KG1 (cell line): ENCODE measurements around the gene UHMK1.
A peak's percentile ranks its signal among the peaks of the same experiment; 100 is the strongest.
"Not testable (repeated sequence)": the region's sequence is repeated elsewhere in the genome, so short reads cannot be mapped to it uniquely, and the experiment has no call there.

Experiments
- DNase-seq: peaks from one replicate; lab custom pipeline; 2025; lab: John Stamatoyannopoulos, UW

Gene UHMK1, protein sequence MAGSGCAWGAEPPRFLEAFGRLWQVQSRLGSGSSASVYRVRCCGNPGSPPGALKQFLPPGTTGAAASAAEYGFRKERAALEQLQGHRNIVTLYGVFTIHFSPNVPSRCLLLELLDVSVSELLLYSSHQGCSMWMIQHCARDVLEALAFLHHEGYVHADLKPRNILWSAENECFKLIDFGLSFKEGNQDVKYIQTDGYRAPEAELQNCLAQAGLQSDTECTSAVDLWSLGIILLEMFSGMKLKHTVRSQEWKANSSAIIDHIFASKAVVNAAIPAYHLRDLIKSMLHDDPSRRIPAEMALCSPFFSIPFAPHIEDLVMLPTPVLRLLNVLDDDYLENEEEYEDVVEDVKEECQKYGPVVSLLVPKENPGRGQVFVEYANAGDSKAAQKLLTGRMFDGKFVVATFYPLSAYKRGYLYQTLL

DNA sequence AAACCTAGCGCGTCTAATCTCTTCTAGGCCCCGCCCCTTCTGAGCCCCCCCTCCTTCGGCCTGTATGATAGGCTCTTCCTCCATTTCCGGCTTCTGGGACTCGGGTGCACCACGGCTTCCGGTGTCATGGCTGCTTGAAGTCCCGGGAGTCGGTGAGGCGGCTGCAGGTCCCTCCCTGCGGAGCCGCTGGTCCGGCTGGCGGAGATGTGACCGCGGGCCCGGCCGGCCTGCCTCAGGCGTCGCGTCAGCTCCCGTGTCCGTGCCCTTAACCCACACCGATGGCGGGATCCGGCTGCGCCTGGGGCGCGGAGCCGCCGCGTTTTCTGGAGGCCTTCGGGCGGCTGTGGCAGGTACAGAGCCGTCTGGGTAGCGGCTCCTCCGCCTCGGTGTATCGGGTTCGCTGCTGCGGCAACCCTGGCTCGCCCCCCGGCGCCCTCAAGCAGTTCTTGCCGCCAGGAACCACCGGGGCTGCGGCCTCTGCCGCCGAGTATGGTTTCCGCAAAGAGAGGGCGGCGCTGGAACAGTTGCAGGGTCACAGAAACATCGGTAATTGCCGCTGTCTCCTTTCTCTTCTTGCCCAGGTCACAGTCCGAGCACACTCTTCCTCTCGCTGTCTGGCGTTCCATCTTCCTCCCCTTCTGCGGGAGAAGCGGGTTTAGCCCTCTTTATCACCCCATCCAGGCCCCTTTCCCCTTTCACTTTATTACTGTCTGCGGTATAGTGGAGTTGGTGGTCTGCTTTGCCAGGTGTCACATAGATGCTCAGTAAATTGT, at the start of gene UHMK1:
Gene UHMK1, plus strand, starts transcription at position 96 of the 773 bp plus-strand sequence. Its CDS starts 183 bp downstream, at position 279.
- DNase-seq: peak; percentile 66

DNA sequence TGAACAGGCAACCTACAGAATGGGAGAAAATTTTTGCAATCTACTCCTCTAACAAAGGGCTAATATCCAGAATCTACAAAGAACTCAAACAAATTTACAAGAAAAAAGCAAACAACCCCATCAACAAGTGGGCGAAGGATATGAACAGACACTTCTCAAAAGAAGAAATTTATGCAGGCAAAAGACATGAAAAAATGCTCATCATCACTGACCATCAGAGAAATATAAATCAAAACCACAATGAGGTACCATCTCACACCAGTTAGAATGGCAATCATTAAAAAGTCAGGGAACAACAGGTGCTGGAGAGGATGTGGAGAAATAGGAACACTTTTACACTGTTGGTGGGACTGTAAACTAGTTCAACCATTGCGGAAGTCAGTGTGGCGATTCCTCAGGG, 43.3 kb upstream of the UHMK1 start:
- not testable (repeated sequence) for DNase-seq

DNA sequence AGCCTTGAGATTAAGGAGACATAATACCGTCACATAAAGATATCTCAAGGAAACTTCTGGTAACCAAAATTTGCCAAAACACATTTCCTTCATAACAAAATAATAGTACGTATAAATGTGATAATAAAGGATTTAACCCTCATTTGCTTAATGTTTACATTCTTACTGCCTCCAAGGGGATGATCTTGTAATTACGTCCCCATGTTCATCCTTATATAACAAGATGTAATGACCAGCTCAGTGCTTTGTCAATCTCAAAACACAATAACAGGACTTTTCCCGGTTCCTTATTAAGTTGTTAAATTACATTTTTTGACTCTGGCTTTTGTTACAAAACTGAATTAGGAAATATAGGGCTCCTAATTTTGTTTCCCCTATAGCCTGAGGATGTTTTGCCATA, 41.3 kb upstream of the UHMK1 start:
- no peak for DNase-seq

DNA sequence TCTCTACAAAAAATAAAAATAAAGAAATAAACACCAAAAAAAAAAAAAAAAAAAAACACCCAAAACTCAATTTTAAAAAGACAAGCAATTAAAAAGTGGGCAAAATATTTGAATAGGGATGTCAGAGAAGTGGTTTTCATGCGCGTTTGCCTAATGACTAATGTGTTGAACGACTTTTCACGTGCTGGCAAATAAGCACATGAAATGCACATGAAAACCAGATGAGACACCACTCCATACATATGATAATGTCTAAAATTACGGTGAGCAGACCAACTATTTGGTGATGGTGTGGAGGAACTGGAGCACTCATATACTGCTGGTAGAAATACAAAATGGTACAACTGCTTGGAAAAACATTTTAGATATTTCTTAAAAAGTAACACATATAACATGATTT, 39.4 kb upstream of the UHMK1 start:
- no peak for DNase-seq

DNA sequence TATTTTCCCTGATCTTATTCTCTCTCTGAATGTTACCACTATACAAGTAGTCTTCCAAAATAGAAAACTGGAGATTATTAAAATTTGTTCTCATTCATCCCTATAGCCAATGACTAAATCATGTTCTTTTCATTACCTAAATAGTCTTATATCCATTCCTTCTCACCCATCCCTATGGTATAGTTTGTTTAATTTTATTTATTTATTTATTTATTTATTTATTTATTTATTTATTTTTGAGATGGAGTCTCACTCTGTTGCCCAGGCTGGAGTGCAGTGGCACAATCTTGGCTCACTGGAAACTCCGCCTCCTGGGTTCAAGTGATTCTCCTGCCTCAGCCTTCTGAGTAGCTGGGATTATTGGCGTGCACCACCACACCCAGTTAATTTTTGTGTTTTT, 35.2 kb upstream of the UHMK1 start:
- not testable (repeated sequence) for DNase-seq

DNA sequence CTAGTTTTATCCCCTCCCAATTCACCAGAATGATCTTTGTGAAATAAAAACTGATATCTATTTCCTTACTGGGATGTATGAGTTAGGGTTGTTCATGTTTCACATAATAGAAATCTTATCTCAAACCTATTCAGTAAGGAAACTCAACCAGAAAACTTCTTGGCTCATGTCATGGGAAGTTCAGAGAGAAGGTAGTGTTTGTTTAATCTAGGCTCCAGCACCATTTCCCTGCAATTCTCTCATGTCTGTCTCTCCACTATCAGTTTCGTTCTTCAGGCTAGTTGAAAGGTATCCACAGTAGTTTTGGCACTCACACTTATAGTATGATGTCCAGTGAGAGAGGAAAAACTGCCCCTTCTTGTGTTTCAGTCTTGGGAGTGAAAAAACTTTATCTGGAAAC, 34.6 kb upstream of the UHMK1 start:
- DNase-seq: no peak

DNA sequence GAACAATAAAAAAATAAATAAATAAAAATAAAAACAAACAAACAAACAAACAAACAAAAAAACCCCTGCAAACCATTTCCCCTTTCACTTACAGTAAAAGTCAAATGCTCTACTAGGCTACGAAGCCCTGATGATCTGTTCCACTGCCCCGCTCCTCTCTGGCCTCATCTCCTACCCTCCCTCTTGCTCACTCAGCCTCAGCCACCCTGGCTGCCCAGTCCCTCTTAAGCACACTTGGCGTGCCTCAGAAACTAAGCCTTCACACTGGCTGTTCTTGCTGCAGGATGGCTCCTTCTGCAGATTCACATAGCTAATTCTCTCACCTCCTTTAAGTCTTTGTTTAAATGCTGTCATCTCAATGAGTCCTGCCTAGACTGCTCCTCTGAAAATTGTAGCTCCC, 30.8 kb upstream of the UHMK1 start:
- no peak for DNase-seq

DNA sequence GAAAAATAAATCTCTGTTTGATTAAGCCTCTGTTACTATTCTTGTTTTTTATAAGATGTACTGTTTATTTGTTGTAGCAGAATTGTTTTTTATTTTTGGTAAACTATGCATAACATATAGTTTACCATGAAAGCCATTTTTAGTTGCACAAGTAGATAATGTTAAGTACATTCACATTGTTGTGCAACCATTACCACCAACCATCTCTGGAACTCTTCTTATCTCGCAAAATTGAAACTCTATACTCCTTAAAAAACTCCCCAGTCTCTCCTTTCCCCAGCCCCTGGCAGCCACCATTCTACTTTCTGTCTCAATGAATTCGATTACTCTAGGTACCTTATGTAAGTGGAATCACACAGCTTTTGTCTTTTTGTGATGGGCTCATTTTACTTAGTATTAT, 27.4 kb upstream of the UHMK1 start:
- DNase-seq: no peak

DNA sequence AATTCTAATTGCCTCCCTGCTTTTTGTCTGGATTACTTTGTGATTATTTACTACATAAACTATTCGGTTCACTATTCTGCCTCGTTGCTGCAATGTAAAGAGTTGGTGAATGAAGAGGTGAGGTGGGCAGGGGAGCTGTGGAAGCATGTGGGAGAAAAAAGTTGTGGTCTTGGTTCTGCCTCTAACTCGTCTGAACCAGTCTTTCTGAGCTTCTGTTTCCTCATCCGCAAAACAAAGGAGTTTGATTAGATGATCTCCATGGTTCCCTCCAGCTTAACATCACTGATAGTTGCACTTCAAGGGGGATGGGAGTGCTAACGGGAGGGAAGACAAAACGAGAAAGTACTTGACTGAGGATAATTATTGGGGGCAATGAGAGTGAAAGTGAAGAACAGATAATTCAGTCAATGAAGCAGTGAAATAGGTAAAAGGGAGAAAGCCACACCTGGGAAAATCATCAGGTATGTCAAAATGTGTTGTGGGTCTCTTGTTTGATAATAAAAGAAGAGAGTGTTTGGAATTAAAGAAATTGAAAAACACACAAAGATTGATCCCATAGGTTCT, 26.2 kb upstream of the UHMK1 start:
- no peak for DNase-seq

DNA sequence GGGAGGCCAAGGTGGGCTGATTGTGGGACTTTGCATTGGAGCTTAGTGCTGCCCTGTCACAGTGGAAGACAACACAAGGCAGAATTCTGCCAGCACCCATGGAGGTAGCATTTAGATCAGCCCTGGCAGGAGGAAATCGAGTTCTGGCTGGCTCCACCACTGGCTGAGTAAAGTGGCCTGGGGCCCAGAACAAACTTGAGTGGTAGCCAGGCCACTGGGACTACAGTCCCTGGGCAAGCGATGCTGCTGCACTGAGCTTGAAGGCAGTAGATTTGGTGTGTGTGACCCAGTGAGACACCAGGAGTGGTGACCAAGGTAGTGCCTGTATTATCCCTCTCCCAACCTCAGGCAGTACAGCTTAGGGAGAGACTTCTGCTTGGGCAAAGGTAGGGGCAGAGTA, 22.5 kb upstream of the UHMK1 start:
- no peak for DNase-seq

DNA sequence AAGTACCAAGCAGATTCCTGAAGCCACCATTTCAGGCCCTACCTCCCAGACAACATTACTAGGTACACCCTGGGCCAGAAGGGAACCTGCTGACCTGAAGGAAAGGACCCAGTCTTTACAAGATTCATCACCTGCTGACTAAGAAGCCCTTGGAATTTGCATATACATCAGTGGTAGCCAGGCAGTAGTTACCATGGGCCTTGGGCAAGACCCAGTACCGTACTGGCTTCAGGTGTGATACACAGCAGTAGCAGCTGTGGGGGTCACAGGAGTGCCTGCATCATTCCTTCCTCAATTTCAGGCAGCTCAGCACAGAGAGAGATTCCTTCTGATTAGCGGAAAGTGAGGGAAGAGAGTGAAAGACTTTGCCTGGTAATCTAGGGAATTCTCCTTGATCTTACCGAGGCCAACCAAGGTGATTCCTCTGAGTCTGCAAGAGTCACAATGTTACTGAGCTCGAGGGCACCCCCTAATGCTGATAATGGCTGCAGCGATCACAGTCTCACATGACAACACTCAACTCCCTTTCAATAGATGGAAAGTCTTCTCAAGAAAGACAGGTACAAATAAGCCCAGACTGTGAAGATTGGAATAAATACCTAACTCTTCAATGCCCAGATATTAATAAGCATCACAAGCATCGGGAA, 22.0 kb upstream of the UHMK1 start:
- no peak for DNase-seq

DNA sequence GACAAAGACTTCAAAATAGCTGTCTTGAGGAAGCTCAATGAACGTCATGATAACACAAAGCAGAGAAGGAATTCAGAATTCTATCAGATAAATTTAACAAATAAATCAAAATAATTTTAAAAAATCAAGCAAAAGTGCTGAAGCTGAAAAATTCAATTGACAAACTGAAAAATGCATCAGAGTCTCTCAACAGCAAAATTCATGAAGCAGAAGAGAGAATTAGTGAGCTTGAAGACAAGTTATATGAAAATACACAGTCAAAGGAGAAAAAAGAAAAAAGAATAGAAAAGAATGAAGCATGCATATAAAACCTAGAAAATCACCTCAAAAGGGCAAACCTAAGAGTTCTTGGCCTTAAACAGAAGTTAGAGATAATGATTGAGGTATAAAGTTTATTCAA, 21.0 kb upstream of the UHMK1 start:
- no peak for DNase-seq

DNA sequence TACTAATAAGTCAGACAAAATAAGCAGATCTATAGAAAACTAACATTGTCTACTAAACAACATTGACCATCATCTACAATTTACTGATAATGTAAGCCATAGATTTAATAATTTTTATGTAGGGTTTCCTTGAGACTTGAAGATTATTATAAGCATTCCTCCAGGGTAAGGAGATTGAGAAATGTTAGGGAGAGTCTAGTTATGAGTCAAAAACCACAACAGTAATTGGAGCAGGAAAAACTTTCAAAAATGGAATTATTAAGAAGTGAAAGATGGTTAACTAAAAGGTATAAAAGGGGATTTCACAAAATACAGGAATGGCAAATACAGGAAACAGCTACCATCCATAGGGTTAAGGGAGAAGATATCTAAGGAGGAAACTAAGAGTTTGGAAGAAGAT, 12.4 kb upstream of the UHMK1 start:
- no peak for DNase-seq

DNA sequence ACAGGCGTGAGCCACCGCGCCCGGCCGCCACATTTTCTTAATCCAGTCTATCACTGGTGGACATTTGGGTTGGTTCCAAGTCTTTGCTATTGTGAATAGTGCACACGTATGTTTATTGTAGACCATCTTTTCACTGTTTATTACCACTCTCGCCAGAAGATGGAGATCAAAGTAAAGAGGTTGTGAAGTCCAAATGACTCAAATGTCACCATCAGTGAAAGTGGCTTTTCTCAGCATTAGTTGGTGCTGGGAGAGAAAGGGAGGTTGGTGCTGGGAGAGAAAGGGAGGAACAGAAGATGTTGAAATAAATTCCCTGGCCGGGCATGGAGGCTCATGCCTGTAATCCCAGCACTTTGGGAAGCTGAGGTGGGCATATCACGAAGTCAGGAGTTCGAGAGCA, 10.4 kb upstream of the UHMK1 start:
- no peak for DNase-seq

DNA sequence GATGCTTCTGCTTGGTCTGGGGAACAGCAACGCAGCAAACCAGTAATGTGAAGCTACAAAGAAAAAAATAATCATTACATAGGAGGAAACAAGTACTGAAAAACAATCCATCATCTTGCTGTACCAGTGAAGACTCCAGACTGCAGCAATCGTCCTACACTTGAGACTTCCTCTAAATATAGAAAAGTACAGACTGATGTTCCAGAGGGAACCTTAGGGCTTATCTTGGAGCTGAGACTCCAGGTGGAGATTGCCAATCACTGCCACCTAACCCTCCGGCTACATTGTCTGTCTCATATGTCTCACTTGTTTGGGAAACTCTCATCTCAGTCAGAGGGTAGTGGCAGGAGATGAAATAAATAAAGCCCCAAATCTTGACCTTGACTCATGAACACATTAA, 9.4 kb upstream of the UHMK1 start:
- DNase-seq: no peak

DNA sequence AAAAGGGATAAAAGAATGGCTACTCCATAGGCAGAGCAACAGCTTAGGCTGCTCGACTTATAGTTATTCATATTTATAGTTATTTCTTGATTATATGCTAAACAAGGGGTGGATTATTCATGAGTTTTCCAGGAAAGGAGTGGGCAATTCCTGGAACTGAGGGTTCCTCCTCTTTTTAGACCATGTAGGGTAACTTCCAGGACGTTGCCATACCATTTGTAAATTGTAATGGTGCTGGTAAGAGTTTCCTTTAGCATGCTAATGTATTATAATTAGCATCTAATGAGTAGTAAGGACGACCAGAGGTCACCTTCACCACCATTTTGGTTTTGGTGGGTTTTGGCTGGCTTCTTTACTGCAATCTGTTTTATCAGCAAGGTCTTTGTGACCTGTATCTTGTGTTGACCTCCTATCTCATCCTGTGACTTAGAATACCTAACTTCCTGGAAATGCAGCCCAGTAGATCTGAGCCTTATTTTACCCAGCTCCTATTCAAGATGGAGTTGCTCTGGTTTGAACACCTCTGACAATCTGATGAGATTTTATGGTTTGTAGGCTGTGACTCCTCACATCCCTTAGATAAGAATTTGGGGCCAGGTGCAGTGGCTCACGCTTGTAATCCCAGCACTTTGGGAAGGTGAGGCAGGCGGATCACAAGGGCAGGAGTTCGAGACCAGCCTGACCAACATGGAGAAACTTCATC, 1.9 kb upstream of the UHMK1 start:
- DNase-seq: not testable (repeated sequence)

DNA sequence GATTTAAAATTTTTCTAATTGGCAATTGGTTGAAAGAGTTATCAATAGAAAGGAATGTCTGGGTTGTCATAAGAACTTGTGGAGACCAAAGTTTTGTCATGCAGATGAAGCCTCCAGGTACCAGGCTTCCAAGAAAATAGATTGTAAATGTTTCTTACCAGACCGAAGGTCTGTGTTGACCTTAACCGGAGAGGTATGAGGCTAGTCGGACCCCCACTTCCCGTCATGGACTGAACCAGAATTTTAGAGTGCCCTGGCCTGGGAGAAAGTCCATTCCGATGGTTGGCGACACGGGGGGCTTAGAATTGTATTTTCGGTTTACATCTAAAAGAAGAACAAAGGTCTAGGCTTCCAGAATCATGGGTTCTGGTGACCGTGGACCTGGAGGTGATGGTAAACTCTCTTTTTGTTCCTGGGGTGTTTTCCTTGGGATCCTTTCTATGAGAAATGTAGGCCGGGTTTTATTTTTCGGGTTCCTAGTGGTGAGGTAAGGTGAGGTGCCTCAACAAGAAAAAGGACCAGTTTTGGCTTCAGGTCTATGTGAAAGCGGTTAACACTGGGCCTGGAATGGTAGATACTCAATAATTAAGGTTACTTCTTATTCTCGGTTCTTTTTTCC, 405 bp upstream of the UHMK1 start:
- DNase-seq: no peak

DNA sequence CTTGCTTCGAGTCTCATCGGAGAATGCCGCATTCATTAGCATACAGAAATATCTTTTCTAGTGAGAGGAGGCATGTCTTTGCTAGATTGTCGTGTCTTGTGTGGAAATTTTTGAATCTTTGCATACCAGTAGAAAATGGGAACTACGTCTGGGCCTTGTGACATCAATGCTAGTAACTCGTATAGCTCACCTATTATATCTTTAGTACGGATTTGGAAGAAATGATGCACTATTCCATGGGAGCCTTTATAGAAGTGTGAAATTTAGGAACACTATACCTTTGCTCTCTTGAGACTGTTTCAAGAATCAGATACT, 835 bp downstream of the UHMK1 start:
- DNase-seq: no peak

DNA sequence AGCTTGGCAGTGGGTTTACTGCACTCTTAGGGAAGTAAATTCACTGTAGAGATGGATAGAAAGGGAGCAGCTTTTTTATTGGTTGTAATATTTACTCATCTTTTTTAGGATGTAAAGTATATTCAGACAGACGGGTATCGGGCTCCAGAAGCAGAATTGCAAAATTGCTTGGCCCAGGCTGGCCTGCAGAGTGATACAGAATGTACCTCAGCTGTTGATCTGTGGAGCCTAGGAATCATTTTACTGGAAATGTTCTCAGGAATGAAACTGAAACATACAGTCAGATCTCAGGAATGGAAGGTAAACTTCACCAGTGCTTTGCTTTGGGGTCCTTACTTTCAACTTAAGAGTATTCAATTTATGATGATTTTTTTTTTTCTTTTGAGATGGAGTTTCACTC, 3.2 kb downstream of the UHMK1 start:
- no peak for DNase-seq

DNA sequence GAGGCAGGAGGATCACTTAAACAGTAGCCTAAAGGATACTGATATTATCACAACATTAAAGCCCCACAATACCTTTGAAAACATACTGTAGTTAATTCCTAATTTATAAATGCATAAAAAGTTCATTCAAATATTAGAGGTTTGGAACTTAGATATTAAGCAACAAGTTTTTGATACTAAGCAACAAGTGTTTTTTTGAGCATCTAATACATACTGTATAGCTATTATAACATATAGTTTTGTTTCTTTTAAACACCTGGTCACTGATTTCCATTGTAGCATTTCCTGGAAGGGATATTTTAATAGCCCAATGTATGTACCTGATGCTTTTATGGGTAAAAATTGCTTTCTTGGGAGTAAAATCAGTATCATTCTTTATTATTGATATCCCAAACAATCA, 4.5 kb downstream of the UHMK1 start:
- DNase-seq: no peak

DNA sequence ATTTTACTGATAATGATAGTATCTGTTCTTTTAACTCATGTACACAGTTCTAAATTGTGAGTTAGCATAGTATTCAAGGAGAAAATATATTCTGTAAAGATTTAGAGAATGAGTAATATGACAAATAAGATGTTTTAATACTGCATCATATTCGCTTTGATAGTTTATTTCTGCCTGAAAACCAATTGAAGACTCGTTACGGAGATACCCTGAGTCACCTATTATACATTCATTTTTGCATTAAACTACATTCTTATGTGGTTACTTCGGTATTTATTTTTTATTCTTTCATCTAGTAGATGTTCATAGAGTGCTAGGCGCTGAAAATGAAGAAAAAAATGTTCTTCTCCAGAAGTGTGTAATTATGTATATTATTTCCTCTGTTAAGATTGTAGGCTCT, 5.3 kb downstream of the UHMK1 start:
- DNase-seq: no peak

DNA sequence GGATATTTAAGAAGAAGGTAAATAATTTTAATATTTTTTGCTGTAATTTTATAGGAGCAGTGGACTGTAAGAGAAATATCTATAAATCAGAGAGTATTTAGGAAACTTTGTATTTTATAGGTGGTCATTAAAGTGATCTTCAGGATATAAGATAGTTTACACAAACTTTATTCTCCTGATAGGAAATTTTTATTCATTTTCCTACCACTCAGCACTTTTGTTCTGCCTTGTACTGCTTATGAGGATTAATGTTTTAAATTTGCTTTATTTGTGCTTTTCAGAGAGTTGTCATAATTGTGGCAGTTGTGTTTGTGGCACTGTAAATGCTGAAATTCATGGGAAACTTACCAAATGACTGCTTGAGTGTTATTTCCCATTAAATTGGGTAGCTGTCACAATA, 29.7 kb downstream of the UHMK1 start:
- no peak for DNase-seq
